Neuronal stem cell (in vitro differentiated cells): ENCODE results near the gene MUC4.

Experiments
- DNase-seq: peaks from one replicate; pipeline ENCODE4 v3.0.0-alpha.2; 2013; ENCODE audit warnings: low spot score
- H2AFZ ChIP-seq: one replicate; pipeline ENCODE4 v1.6.1; 2013; ENCODE audit warnings: mild to moderate bottlenecking, low read length, inconsistent platforms
- H2AK5ac ChIP-seq: 2 replicates; pipeline ENCODE4 v1.6.1; 2013; ENCODE audit warnings: low read depth, mild to moderate bottlenecking, inconsistent platforms, low read length, moderate library complexity, mixed read lengths
- H2BK120ac ChIP-seq: 2 replicates; pipeline ENCODE4 v1.6.1; 2013; ENCODE audit warnings: low read depth, mild to moderate bottlenecking, inconsistent platforms, low read length, moderate library complexity, mixed read lengths
- H2BK12ac ChIP-seq: one replicate; pipeline ENCODE4 v1.6.1; 2013; ENCODE audit warnings: low read length, inconsistent platforms
- H2BK15ac ChIP-seq: 2 replicates; pipeline ENCODE4 v1.6.1; 2013; ENCODE audit warnings: mild to moderate bottlenecking, low read length, inconsistent platforms, mixed read lengths
- H2BK5ac ChIP-seq: one replicate; pipeline ENCODE4 v1.6.1; 2013; ENCODE audit warnings: inconsistent platforms, mild to moderate bottlenecking, low read length, moderate library complexity
- H3K14ac ChIP-seq: one replicate; pipeline ENCODE4 v1.6.1; 2013; ENCODE audit warnings: low read length, inconsistent platforms
- H3K18ac ChIP-seq: 2 replicates; pipeline ENCODE4 v1.6.1; 2013; ENCODE audit warnings: low read length, inconsistent platforms
- H3K23ac ChIP-seq: 2 replicates; pipeline ENCODE4 v1.6.1; 2013; ENCODE audit warnings: low read depth, mild to moderate bottlenecking, mixed read lengths, low read length, inconsistent platforms; ENCODE audit not compliant: poor library complexity
- H3K27ac ChIP-seq: replicated peaks from 3 replicates; pipeline ENCODE4 v1.5.1; 2013; ENCODE audit warnings: low read length, inconsistent platforms
- H3K27me3 ChIP-seq, 3 experiments: 2 replicates each; pipeline ENCODE4 v1.6.1; 2013; ENCODE audit warnings: low read length in 3 of 3, mild to moderate bottlenecking in 2 of 3, inconsistent platforms in 1 of 3, low read depth in 1 of 3, mixed read lengths in 1 of 3, moderate library complexity in 1 of 3; ENCODE audit not compliant: control insufficient read depth in 3 of 3, insufficient read depth in 3 of 3
- H3K36me3 ChIP-seq, 2 donors: replicated peaks in 1 of 2; 2 replicates each; pipeline ENCODE4 v1.6.1; 2013; ENCODE audit warnings: low read length in 2 of 2; ENCODE audit not compliant: control insufficient read depth in 2 of 2, insufficient read depth in 2 of 2
- H3K4ac ChIP-seq: 2 replicates; pipeline ENCODE4 v1.6.1; 2013; ENCODE audit warnings: inconsistent platforms, mild to moderate bottlenecking, low read length, moderate library complexity
- H3K4me1 ChIP-seq, 2 donors: 1 replicate in 1 of 2; 2 replicates in 1 of 2; pipeline ENCODE4 v1.6.1; 2013; ENCODE audit warnings: low read length in 2 of 2, low read depth in 1 of 2; ENCODE audit not compliant: control insufficient read depth in 2 of 2, insufficient read depth in 1 of 2
- H3K4me2 ChIP-seq: one replicate; pipeline ENCODE4 v1.6.1; 2013; ENCODE audit warnings: mild to moderate bottlenecking, low read length, inconsistent platforms; ENCODE audit not compliant: insufficient read depth, poor library complexity, severe bottlenecking
- H3K4me3 ChIP-seq, 2 donors: 2 replicates each; pipeline ENCODE4 v1.5.1; 2013; ENCODE audit warnings: low read length in 2 of 2, mild to moderate bottlenecking in 2 of 2, inconsistent platforms in 1 of 2, moderate library complexity in 1 of 2
- H3K79me1 ChIP-seq: one replicate; pipeline ENCODE4 v1.6.1; 2013; ENCODE audit warnings: low read depth, mild to moderate bottlenecking, inconsistent platforms, low read length, moderate library complexity
- H3K9ac ChIP-seq: one replicate; pipeline ENCODE4 v1.6.1; 2013; ENCODE audit warnings: mild to moderate bottlenecking, low read depth, low read length, inconsistent platforms; ENCODE audit not compliant: poor library complexity
- H3K9me3 ChIP-seq, 2 donors: replicated peaks in 1 of 2; 2 replicates each; pipeline versions ENCODE3 to v1.6.1; 2013; ENCODE audit warnings: low read length in 2 of 2, mild to moderate bottlenecking in 2 of 2, inconsistent platforms in 1 of 2, low read depth in 1 of 2, mixed read lengths in 1 of 2, moderate library complexity in 1 of 2; ENCODE audit not compliant: control insufficient read depth in 2 of 2, insufficient read depth in 1 of 2
- H4K8ac ChIP-seq: one replicate; pipeline ENCODE4 v1.6.1; 2013; ENCODE audit warnings: low read depth, mild to moderate bottlenecking, inconsistent platforms, low read length, moderate library complexity
- H4K91ac ChIP-seq: one replicate; pipeline ENCODE4 v1.6.1; 2013; ENCODE audit warnings: low read length, low read depth, mild to moderate bottlenecking, inconsistent platforms; ENCODE audit not compliant: poor library complexity
- WGBS, 2 donors: extraction: QIAGEN DNeasy Blood & Tissue Kit; methylation state at CpG; one replicate each; pipeline ENCODE4 v1.1.7; 2013; ENCODE audit warnings: missing lambda C conversion rate in 2 of 2, mixed read lengths in 1 of 2; ENCODE audit not compliant: insufficient read length in 2 of 2, insufficient replicate concordance in 1 of 2; ENCODE audit errors: extremely low coverage in 2 of 2; 5-methylcytosine and 5-hydroxymethylcytosine counted together

MUC4 gene

DNA sequence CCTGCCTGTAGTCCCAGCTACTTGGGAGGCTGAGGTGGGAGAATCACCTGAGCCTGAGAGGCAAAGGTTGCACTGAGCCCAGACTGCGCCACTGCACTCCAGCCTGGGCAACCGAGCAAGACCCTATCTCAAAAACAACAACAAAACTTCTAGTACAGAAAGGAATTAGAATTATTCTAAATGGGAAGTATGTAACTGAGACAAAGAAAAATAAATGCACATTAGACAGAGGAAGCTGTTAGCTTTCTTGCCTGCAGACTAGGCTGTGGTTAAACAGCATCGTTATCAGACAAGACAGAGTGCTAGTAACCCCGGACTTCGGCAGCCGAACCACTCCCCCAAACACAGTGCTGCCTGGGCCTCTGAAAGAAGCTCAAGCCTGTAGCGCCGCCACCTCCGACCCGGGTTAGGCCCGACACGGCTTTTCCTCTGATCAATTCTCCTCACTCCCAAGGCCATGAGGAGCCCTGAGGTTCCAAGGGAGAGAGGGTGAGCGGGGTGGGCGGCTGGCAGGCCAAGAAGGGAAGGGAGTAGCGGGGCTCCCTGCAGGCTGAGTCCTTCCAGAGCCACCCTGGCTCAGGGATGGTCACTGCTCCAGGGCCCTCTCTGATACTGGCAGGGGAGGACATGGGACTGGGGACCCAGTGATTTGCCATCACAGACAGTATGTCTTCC lies 44.8 kb upstream of the MUC4 start:
- H2AFZ ChIP-seq = no peak overlapping the region
- peak overlapping the region; percentile 80 for H3K9ac ChIP-seq
- no peak overlapping the region for H3K4ac ChIP-seq
- peaks cover 9 to 10% of the 10 kb centered on the region in 2 donors for H3K4me1 ChIP-seq
- H3K4me3 ChIP-seq = no peak overlapping the region
- peak overlapping the region; percentile 52 for H3K18ac ChIP-seq
- no peaks in the 10 kb centered on the region for H3K79me1 ChIP-seq
- peaks cover 0 to 4% of the 10 kb centered on the region in 2 donors for H3K9me3 ChIP-seq
- no peak overlapping the region for H3K4me2 ChIP-seq
- H2BK15ac ChIP-seq = no peak overlapping the region
- no peak overlapping the region for H3K27ac ChIP-seq
- peaks cover 0 to 27% (median 0%) of the 10 kb centered on the region in 3 experiments for H3K27me3 ChIP-seq
- no peak overlapping the region for H2BK5ac ChIP-seq
- no CpG with 5 or more reads among the region's 15 CpGs for WGBS, 2 donors
- no peak overlapping the region for H3K14ac ChIP-seq
- no peak overlapping the region for H4K91ac ChIP-seq
- H4K8ac ChIP-seq = no peak overlapping the region
- peak overlapping the region; percentile 90 for H3K23ac ChIP-seq
- no peak for DNase-seq
- H3K36me3 ChIP-seq = no peaks in the 10 kb centered on the region
- H2BK12ac ChIP-seq = no peak overlapping the region
- no peak overlapping the region for H2BK120ac ChIP-seq
- H2AK5ac ChIP-seq = peak overlapping the region; percentile 32

DNA sequence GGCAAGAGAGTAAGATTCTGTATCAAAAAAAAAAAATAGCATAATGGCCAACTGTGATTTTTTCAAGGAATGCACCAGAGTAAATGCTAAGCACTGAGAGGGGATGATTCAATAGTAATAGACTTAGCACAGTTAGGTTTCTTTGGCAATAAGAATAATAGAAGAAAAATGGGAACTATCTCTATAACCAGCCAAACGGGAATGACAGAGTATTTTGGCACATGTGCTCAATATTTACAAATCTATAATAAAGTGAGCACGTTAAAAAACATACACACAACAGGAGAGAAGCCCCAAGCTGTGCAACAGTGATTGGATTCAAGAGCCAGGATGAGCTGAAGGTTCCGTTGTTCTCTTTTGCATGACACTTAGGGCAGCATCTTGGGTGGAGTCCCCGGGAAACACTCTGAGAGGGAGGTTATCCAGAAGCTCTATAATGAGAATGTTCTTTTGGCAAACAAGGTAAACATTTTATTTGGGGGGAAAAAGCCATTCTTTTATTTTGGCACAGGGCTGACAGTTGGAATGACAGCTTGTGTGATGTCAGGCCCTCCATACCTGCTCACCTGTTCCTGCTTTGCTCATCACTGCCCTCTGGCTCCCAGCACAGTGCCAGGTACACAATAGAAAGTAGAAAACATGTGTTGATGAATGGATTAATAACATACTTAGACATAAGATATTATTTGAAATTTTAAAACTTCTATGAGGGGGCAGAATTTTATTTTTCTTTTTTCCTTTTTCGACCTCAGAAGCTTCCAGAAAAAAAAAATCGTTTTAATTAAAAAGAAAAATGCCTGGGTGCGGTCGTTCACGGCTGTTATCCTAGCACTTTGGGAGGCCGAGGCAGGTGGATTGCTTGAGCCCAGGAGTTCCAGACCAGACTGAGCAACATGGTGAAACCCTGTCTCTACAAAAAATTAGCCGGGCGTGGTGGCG lies 44.0 kb upstream of the MUC4 start:
- Histone ChIP-seq H3K79me1 (no peaks in the 10 kb centered on the region), H3K4me1 (peaks cover 9 to 10% of the 10 kb centered on the region in 2 donors), H3K18ac (no peak overlapping the region), H2BK120ac (no peak overlapping the region), H3K27ac (no peak overlapping the region), H3K4me2 (no peak overlapping the region), H3K9me3 (peaks cover 0 to 4% of the 10 kb centered on the region in 2 donors), H2BK12ac (no peak overlapping the region), H4K8ac (no peak overlapping the region), H3K14ac (no peak overlapping the region), H2BK5ac (no peak overlapping the region), H3K4ac (no peak overlapping the region), H4K91ac (no peak overlapping the region), H2AFZ (no peak overlapping the region), H3K27me3 (peaks cover 0 to 27% (median 0%) of the 10 kb centered on the region in 3 experiments), H2BK15ac (no peak overlapping the region), H3K36me3 (no peaks in the 10 kb centered on the region), H3K23ac (no peak overlapping the region), H3K4me3 (no peak overlapping the region), H2AK5ac (no peak overlapping the region), H3K9ac (no peak overlapping the region)
- DNase-seq = no peak
- WGBS, 2 donors = no CpG with 5 or more reads among the region's 13 CpGs

DNA sequence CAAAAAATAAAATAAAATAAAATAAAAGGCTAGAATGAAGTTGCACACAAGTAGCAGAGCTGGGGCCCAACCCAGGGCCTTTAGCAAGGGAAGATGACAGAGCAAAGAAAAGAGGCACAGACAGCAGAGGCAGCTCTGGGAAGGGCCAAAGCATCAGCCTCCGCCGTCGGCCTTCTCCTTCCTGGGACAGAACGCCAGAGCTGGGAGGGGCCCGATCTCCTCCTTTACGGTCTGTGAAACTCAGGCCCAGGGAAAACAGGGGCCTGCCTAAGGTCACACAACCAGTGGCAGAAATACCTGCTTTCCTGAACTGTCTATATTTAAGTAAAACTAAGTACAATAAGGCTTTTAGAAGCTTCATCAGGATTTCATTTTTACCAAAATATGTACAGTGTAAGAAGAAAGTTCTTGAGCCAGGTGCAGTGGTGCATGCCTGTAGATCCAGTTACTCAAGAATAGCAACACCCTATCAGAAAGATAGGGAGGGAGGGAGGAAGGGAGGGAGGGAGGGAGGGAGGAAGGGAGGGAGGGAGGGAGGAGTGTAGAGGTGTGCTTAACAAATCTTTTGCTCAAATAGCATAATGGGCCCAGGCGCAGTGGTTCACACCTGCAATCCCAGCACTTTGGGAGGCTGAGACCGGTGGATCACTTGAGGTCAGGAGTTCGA lies 43.0 kb upstream of the MUC4 start:
- Histone ChIP-seq H2BK5ac (no peak overlapping the region), H3K4ac (no peak overlapping the region), H3K27me3 (peaks cover 0 to 27% (median 0%) of the 10 kb centered on the region in 3 experiments), H4K8ac (no peak overlapping the region), H3K27ac (no peak overlapping the region), H3K9me3 (peaks cover 0 to 4% of the 10 kb centered on the region in 2 donors), H3K4me2 (no peak overlapping the region), H2BK120ac (no peak overlapping the region), H3K4me1 (peaks cover 3% of the 10 kb centered on the region in 2 donors), H3K18ac (no peak overlapping the region), H2BK15ac (no peak overlapping the region), H2AFZ (no peak overlapping the region), H2AK5ac (no peak overlapping the region), H2BK12ac (no peak overlapping the region), H3K79me1 (no peaks in the 10 kb centered on the region), H3K9ac (no peak overlapping the region), H3K14ac (no peak overlapping the region), H3K36me3 (no peaks in the 10 kb centered on the region), H3K23ac (no peak overlapping the region), H3K4me3 (no peak overlapping the region), H4K91ac (no peak overlapping the region)
- no peak for DNase-seq
- no CpG with 5 or more reads among the region's 9 CpGs for WGBS, 2 donors
